GM21526 (cell line): ENCODE measurements around the gene TOM1L1.
"Not testable (repeated sequence)": the region's sequence is repeated elsewhere in the genome, so short reads cannot be mapped to it uniquely, and the experiment has no call there.

Experiments
- ATAC-seq: cut with Tn5 transposase; IDR thresholded peaks from one replicate; pipeline ENCODE4 v1.9.1; 2021; ENCODE audit warnings: moderate library complexity; ENCODE audit not compliant: unreplicated experiment, low FRiP score

Gene TOM1L1

GRCh38 chr17:54900457-54901229 is at the start of gene TOM1L1:
Gene TOM1L1, plus strand, starts transcription at chr17:54900852. Its CDS starts 14 bp downstream, at chr17:54900866.
- ATAC-seq, result no peak

- ATAC-seq, result no peak
These were observed 41.5 kb upstream of the TOM1L1 start for GRCh38 chr17:54859187-54859586.

GRCh38 chr17:54860617-54861470 is 39.8 kb upstream of the TOM1L1 start:
- ATAC-seq, result no peak

- ATAC-seq, result no peak
These were observed 39.1 kb upstream of the TOM1L1 start for GRCh38 chr17:54861471-54861983.

- no peak for ATAC-seq
These were observed 37.5 kb upstream of the TOM1L1 start for GRCh38 chr17:54863176-54863575.

GRCh38 chr17:54864070-54864469 is 36.6 kb upstream of the TOM1L1 start:
- no peak for ATAC-seq

- ATAC-seq, result no peak
These were observed 35.9 kb upstream of the TOM1L1 start for GRCh38 chr17:54864636-54865356.

GRCh38 chr17:54867634-54868033 is 33.0 kb upstream of the TOM1L1 start:
- ATAC-seq, result no peak

- ATAC-seq, result no peak
These were observed 29.9 kb upstream of the TOM1L1 start for GRCh38 chr17:54870671-54871175.

- not testable (repeated sequence) for ATAC-seq
These were observed 24.7 kb upstream of the TOM1L1 start for GRCh38 chr17:54875906-54876305.

- no peak for ATAC-seq
These were observed 23.9 kb upstream of the TOM1L1 start for GRCh38 chr17:54876656-54877195.

GRCh38 chr17:54881255-54881972 is 19.2 kb upstream of the TOM1L1 start:
- ATAC-seq, result no peak

- ATAC-seq, result no peak
These were observed 18.3 kb upstream of the TOM1L1 start for GRCh38 chr17:54882371-54882770.

- peak; percentile 85 for ATAC-seq
These were observed 17.7 kb upstream of the TOM1L1 start for GRCh38 chr17:54882950-54883349.

- no peak for ATAC-seq
These were observed 16.7 kb upstream of the TOM1L1 start for GRCh38 chr17:54883939-54884338.

- ATAC-seq, result no peak
These were observed 12.9 kb upstream of the TOM1L1 start for GRCh38 chr17:54887787-54888186.

- no peak for ATAC-seq
These were observed 12.4 kb upstream of the TOM1L1 start for GRCh38 chr17:54888254-54888653.

- ATAC-seq, result no peak
These were observed 11.7 kb upstream of the TOM1L1 start for GRCh38 chr17:54888981-54889380.

GRCh38 chr17:54891176-54891821 is 9.4 kb upstream of the TOM1L1 start:
- no peak for ATAC-seq
